ENCODE measurements around the gene ELAVL2.
"Not testable (repeated sequence)": the region's sequence is repeated elsewhere in the genome, so short reads cannot be mapped to it uniquely, and the experiment has no call there.

ELAVL2 gene

DNA sequence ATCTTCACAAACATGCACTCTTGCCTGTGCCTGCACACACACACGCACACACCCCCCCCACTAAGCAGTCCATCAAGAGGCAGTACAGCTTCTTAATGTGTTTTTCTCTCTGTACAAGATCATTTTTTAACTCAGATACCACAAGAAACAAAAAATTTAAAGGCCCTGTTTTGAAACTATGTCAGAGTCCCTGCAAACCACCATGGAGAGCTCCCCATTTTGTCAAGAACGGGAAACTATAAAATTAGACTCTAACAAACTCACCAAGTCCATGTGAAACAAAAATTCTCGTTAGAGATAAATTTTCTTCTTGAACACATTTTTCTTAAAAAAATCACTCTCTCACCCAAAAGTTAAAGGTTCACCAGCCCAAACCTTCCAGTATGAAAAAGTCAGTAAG is 86.3 kb downstream of the ELAVL2 start:
- no peak overlapping the region for H3K9ac ChIP-seq (ENCODE audit: low read length)
- H3K36me3 ChIP-seq (ENCODE audit: control insufficient read depth, insufficient read depth, low read length) = no peaks in the 10 kb centered on the region
- H3K27ac ChIP-seq (ENCODE audit: low read depth, low read length) = no peak overlapping the region
- H3K27me3 ChIP-seq (ENCODE audit: control insufficient read depth, insufficient read depth, low read length) = no peaks in the 10 kb centered on the region
- H3K4me3 ChIP-seq (ENCODE audit: low read depth, low read length) = no peak overlapping the region
- peaks cover 49% of the 10 kb centered on the region for H3K4me1 ChIP-seq (ENCODE audit: control insufficient read depth, insufficient read depth, low read length)
- H3K9me3 ChIP-seq (ENCODE audit: control insufficient read depth, insufficient read depth, low read depth, low read length) = no peaks in the 10 kb centered on the region

DNA sequence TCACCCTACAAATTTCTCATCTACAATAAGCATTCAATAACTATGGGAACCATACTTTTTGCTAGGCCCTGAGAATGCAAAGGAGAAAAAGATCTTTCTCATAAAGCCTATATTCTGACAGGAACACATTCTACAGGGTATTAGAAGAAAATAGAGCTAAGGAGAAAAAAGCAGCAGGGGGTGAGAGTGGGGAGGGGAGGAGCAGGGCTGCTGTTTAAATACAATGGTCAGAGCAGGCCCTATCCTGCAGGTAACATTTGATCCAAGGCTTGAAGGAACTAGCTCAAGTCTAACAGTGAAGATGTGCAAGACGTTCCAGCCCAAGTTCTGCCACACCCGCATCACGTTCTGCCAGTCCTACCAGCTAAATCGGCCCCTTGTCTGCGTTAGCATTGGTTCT is 89.7 kb downstream of the ELAVL2 start:
- no peaks in the 10 kb centered on the region for H3K9me3 ChIP-seq (ENCODE audit: control insufficient read depth, insufficient read depth, low read depth, low read length)
- H3K27ac ChIP-seq (ENCODE audit: low read depth, low read length) = no peak overlapping the region
- peaks cover 49% of the 10 kb centered on the region for H3K4me1 ChIP-seq (ENCODE audit: control insufficient read depth, insufficient read depth, low read length)
- no peak overlapping the region for H3K9ac ChIP-seq (ENCODE audit: low read length)
- H3K36me3 ChIP-seq (ENCODE audit: control insufficient read depth, insufficient read depth, low read length) = no peaks in the 10 kb centered on the region
- H3K4me3 ChIP-seq (ENCODE audit: low read depth, low read length) = no peak overlapping the region
- no peaks in the 10 kb centered on the region for H3K27me3 ChIP-seq (ENCODE audit: control insufficient read depth, insufficient read depth, low read length)

DNA sequence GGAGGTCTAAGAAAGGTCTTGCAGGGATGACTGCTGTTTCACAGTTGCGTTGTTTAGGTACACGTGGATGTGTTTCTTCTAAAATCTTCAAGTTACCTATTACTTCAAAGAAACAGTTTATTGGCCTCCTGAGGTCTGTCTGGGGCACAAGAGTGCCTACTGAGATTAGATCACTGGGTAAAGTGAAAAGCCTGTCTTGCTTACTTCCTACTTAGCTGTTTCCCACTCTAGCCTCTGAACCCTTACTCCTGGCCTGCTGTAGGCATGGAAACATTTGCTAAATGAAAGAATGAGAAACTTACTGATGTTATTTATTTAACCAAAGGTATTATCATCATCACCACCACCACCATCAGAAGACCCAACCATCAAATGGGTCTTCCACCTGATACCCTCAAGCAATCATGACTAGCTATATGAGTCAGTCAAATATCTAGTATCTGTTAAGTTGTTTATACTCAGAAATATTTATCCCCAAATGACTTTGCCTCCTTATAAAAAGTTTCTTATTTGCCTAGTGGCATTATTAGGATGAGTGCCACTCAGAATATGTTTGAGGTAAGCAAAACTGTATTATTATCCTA is 92.5 kb downstream of the ELAVL2 start:
- Histone ChIP-seq H3K27ac (ENCODE audit: low read depth, low read length) (no peak overlapping the region), H3K9me3 (ENCODE audit: control insufficient read depth, insufficient read depth, low read depth, low read length) (no peaks in the 10 kb centered on the region), H3K9ac (ENCODE audit: low read length) (no peak overlapping the region), H3K4me1 (ENCODE audit: control insufficient read depth, insufficient read depth, low read length) (peaks cover 24% of the 10 kb centered on the region; the same call in 1 of the 2 replicates), H3K4me3 (ENCODE audit: low read depth, low read length) (no peak overlapping the region), H3K36me3 (ENCODE audit: control insufficient read depth, insufficient read depth, low read length) (no peaks in the 10 kb centered on the region), H3K27me3 (ENCODE audit: control insufficient read depth, insufficient read depth, low read length) (no peaks in the 10 kb centered on the region)

DNA sequence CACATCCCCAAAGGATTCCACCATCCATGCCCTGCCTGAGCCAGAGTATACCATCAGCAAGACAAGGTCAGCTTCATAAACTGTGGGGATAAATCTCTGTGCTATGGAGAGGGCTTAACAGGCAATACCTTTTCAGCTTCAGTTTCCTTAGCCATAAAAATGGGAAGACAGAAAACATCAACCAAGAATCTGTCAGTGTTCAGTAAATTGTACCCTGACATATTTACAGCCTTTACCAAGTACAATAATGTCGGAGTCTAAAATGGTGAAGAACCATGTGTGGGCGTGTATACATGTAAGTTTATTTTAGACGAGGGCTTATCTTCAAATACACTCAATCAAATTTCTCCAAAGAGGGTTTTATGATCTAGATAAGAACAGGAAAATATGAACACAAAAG is 94.7 kb downstream of the ELAVL2 start:
- Histone ChIP-seq H3K4me1 (ENCODE audit: control insufficient read depth, insufficient read depth, low read length) (peaks cover 16% of the 10 kb centered on the region; the same call in 1 of the 2 replicates), H3K27ac (ENCODE audit: low read depth, low read length) (no peak overlapping the region), H3K4me3 (ENCODE audit: low read depth, low read length) (no peak overlapping the region), H3K36me3 (ENCODE audit: control insufficient read depth, insufficient read depth, low read length) (no peaks in the 10 kb centered on the region), H3K9me3 (ENCODE audit: control insufficient read depth, insufficient read depth, low read depth, low read length) (no peaks in the 10 kb centered on the region), H3K9ac (ENCODE audit: low read length) (no peak overlapping the region), H3K27me3 (ENCODE audit: control insufficient read depth, insufficient read depth, low read length) (no peaks in the 10 kb centered on the region)

DNA sequence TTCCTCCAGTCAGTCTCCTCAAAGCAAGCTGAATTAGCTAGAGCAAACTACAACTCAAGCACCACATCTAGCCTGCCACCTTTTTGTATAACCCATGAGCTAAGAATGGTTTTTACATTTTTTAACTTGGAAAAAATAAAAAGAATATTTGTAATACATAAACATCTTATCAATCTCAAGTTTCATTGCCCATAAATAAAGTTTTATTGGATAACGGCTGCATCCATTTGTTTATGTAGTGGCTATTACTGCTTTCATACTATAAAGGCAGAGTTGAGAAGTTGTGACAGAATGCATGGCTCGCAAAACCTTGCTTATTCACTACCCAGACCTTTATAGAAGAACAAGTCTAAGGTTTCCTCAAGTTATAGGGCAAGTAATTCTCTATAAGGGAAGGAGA is 95.7 kb downstream of the ELAVL2 start:
- no peaks in the 10 kb centered on the region for H3K9me3 ChIP-seq (ENCODE audit: control insufficient read depth, insufficient read depth, low read depth, low read length)
- no peak overlapping the region for H3K9ac ChIP-seq (ENCODE audit: low read length)
- no peaks in the 10 kb centered on the region for H3K27me3 ChIP-seq (ENCODE audit: control insufficient read depth, insufficient read depth, low read length)
- no peak overlapping the region for H3K27ac ChIP-seq (ENCODE audit: low read depth, low read length)
- H3K36me3 ChIP-seq (ENCODE audit: control insufficient read depth, insufficient read depth, low read length) = no peaks in the 10 kb centered on the region
- H3K4me1 ChIP-seq (ENCODE audit: control insufficient read depth, insufficient read depth, low read length) = peaks cover 15% of the 10 kb centered on the region; the same call in 1 of the 2 replicates
- H3K4me3 ChIP-seq (ENCODE audit: low read depth, low read length) = no peak overlapping the region

DNA sequence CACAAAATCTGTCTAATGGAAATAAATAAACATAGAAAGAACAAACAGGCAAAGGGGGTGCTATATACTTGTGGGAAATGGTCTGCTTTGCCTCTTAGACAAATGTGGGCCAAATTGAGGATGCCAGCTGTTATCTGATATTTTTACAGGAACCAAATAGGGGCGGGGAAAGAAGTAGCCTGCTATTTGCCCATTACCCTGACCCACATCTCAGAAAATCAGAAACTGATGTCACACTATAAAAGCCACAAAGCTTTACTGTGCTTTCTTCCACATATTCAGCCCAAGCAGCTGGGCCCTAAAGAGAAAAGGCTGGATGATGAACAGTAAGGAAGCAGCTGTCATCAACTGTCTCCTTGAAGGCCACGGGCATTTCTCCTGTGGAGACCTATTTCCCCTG is 97.3 kb downstream of the ELAVL2 start:
- Histone ChIP-seq H3K27ac (ENCODE audit: low read depth, low read length) (no peak overlapping the region), H3K27me3 (ENCODE audit: control insufficient read depth, insufficient read depth, low read length) (no peaks in the 10 kb centered on the region), H3K4me3 (ENCODE audit: low read depth, low read length) (no peak overlapping the region), H3K4me1 (ENCODE audit: control insufficient read depth, insufficient read depth, low read length) (peaks cover 18% of the 10 kb centered on the region; the same call in 1 of the 2 replicates), H3K9me3 (ENCODE audit: control insufficient read depth, insufficient read depth, low read depth, low read length) (no peaks in the 10 kb centered on the region), H3K9ac (ENCODE audit: low read length) (no peak overlapping the region), H3K36me3 (ENCODE audit: control insufficient read depth, insufficient read depth, low read length) (no peaks in the 10 kb centered on the region)

DNA sequence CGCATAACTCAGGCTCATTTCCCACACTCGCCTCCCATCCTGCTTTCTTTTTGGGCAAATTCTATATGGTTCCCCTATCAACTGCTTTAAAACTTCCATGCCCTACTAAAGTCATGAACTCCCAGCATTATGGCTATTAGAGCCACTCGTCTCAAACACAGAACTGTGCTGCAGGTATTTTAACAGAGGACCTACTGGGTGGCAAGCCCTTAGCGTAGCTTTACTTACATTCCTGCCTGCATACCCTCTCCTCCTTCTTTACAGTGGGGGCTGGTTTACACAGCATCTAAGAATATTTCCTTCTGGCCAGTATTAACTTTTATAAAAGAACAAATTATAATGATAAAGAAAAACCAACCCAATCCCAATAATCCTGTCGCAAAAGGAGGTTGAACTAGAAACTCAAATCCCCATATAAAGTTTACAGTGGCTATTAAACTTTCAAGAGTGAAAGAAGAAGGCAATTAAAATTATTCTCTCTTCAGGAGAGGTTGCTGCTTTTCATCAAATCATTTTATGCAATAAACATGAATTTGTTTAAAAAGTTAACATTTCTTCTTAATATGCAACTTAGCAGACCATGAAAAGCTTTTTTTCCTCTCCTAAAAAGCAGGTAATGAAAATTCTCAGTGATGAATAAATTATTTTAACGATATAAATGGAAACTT is 100.6 kb downstream of the ELAVL2 start:
- Histone ChIP-seq H3K27me3 (ENCODE audit: control insufficient read depth, insufficient read depth, low read length) (no peaks in the 10 kb centered on the region), H3K4me3 (ENCODE audit: low read depth, low read length) (no peak overlapping the region), H3K27ac (ENCODE audit: low read depth, low read length) (no peak overlapping the region), H3K36me3 (ENCODE audit: control insufficient read depth, insufficient read depth, low read length) (no peaks in the 10 kb centered on the region), H3K4me1 (ENCODE audit: control insufficient read depth, insufficient read depth, low read length) (peaks cover 9% of the 10 kb centered on the region; the same call in 1 of the 2 replicates), H3K9me3 (ENCODE audit: control insufficient read depth, insufficient read depth, low read depth, low read length) (no peaks in the 10 kb centered on the region), H3K9ac (ENCODE audit: low read length) (no peak overlapping the region)

DNA sequence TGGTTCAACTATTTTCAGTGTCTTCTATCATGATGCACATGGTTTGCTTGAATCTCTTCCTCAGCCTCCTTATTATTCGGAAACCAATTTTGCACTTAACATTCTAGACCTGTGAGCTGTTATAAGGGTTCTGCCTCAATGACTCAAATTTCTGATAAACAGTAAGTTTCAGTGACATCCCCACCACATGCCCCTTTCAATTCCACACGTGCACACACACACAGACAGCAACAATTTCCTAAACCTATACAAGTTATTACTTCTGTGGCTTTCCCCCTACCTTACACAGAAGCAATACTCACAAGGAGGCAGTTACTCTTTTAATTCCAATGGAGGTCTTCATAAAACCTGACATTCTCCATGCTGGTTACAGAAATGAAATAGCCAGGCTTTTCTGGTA is 102.4 kb downstream of the ELAVL2 start:
- no peak overlapping the region for H3K27ac ChIP-seq (ENCODE audit: low read depth, low read length)
- peaks cover 14% of the 10 kb centered on the region; the same call in 1 of the 2 replicates for H3K4me1 ChIP-seq (ENCODE audit: control insufficient read depth, insufficient read depth, low read length)
- H3K36me3 ChIP-seq (ENCODE audit: control insufficient read depth, insufficient read depth, low read length) = no peaks in the 10 kb centered on the region
- H3K9me3 ChIP-seq (ENCODE audit: control insufficient read depth, insufficient read depth, low read depth, low read length) = no peaks in the 10 kb centered on the region
- no peak overlapping the region for H3K4me3 ChIP-seq (ENCODE audit: low read depth, low read length)
- H3K9ac ChIP-seq (ENCODE audit: low read length) = no peak overlapping the region
- H3K27me3 ChIP-seq (ENCODE audit: control insufficient read depth, insufficient read depth, low read length) = no peaks in the 10 kb centered on the region

DNA sequence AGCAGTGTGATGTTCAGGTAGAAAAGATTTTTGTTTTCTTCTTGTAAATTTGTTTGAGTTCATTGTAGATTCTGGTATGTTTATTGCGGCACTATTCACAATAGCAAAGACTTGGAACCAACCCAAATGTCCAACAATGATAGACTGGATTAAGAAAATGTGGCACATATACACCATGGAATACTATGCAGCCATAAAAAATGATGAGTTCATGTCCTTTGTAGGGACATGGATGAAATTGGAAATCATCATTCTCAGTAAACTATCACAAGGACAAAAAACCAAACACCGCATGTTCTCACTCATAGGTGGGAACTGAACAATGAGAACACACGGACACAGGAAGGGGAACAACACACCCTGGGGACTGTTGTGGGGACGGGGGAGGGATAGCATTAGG is 103.0 kb downstream of the ELAVL2 start:
- H3K4me3 ChIP-seq (ENCODE audit: low read depth, low read length); H3K36me3 ChIP-seq (ENCODE audit: control insufficient read depth, insufficient read depth, low read length); H3K9ac ChIP-seq (ENCODE audit: low read length); H3K27ac ChIP-seq (ENCODE audit: low read depth, low read length); H3K27me3 ChIP-seq (ENCODE audit: control insufficient read depth, insufficient read depth, low read length); H3K9me3 ChIP-seq (ENCODE audit: control insufficient read depth, insufficient read depth, low read depth, low read length): not testable (repeated sequence)
- H3K4me1 ChIP-seq (ENCODE audit: control insufficient read depth, insufficient read depth, low read length) = peaks cover 14% of the 10 kb centered on the region; the same call in 1 of the 2 replicates

DNA sequence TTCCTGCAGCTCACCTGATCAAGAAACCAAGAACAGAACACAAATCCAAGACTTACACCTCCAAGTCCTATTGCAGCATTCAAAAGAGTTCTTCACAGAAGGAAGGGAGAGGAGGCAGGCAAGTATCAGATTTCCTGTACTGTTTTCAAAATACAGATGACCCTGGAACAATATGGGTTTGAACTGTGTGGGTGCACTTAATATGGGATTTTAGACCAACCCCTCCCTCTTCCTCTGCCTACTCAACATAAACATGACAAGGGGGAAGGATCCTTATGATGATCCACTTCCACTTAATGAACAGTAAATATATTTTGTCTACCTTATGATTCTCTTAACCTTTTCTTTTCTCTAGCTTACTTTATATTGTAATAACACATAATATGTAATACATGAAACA is 104.6 kb downstream of the ELAVL2 start:
- Histone ChIP-seq H3K27ac (ENCODE audit: low read depth, low read length) (no peak overlapping the region), H3K27me3 (ENCODE audit: control insufficient read depth, insufficient read depth, low read length) (no peaks in the 10 kb centered on the region), H3K9ac (ENCODE audit: low read length) (no peak overlapping the region), H3K4me1 (ENCODE audit: control insufficient read depth, insufficient read depth, low read length) (peaks cover 9% of the 10 kb centered on the region; the same call in 1 of the 2 replicates), H3K36me3 (ENCODE audit: control insufficient read depth, insufficient read depth, low read length) (no peaks in the 10 kb centered on the region), H3K9me3 (ENCODE audit: control insufficient read depth, insufficient read depth, low read depth, low read length) (no peaks in the 10 kb centered on the region), H3K4me3 (ENCODE audit: low read depth, low read length) (no peak overlapping the region)

DNA sequence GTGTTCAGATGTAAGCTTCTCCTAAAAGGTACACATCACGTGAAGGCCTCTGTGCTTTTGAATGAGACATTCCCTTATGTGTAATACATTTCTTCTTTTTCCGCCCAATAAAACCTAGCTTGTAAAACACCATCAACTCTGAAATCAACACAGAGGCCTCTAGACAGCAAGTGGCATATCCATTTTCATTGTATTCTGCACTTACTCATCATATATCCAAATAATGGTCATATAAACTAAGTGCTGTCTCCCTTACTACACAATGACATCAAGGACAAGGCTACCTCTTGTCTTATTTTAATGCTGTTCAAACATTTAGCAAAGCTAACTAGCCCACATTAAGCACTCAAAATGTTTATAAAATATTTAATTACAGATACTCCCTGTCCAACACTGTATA is 108.5 kb downstream of the ELAVL2 start:
- Histone ChIP-seq H3K4me1 (ENCODE audit: control insufficient read depth, insufficient read depth, low read length) (peaks cover 4% of the 10 kb centered on the region; the same call in 1 of the 2 replicates), H3K27me3 (ENCODE audit: control insufficient read depth, insufficient read depth, low read length) (no peaks in the 10 kb centered on the region), H3K9ac (ENCODE audit: low read length) (no peak overlapping the region), H3K27ac (ENCODE audit: low read depth, low read length) (no peak overlapping the region), H3K36me3 (ENCODE audit: control insufficient read depth, insufficient read depth, low read length) (no peaks in the 10 kb centered on the region), H3K4me3 (ENCODE audit: low read depth, low read length) (no peak overlapping the region), H3K9me3 (ENCODE audit: control insufficient read depth, insufficient read depth, low read depth, low read length) (no peaks in the 10 kb centered on the region)

Data from HUES6 (cell line).